H1 (cell line): ENCODE measurements around the gene UNC5B. TPM values are rescaled to one million over a fixed set of nuclear protein-coding genes. Genes with fewer than 3 reads are reported as not detected.

Source experiments
- BCL11A ChIP-seq, 2 experiments: IDR thresholded peaks; one replicate each; pipeline ENCODE4 v1.6.1; 2011; ENCODE audit warnings: low read depth in 2 of 2, low read length in 2 of 2, mild to moderate bottlenecking in 2 of 2
- RAD21 ChIP-seq, 2 experiments: IDR thresholded peaks in 1 of 2; conservative IDR thresholded peaks in 1 of 2; 2 replicates each; pipeline ENCODE4 v1.6.1; 2011; ENCODE audit warnings: low read depth in 2 of 2, low read length in 2 of 2, improper control_type of control experiment in 1 of 2, inconsistent platforms in 1 of 2, mild to moderate bottlenecking in 1 of 2, moderate library complexity in 1 of 2
- SAP30 ChIP-seq: fragments of 300-600 bp; sonication (generic); IDR thresholded peaks from 2 replicates; pipeline ENCODE4 v1.7.1; 2012; ENCODE audit warnings: low read length, moderate library complexity, mild to moderate bottlenecking, inconsistent platforms; ENCODE audit not compliant: insufficient read depth, insufficient replicate concordance
- TBP ChIP-seq: IDR thresholded peaks from 2 replicates; pipeline ENCODE4 v1.6.1; 2011; ENCODE audit warnings: low read depth, low read length, improper control_type of control experiment
- polyA plus RNA-seq, 7 experiments: library from polyadenylated mRNA; depleted of rRNA in 3 of 7; stranded (reverse) in 5 of 7; unstranded in 2 of 7; fragments of >200 nt in 5 of 7; fragments of 200-250 nt in 2 of 7; gene quantifications; 1 replicate in 5 of 7; 2 replicates in 1 of 7; 4 replicates in 1 of 7; pipeline versions ENCODE4 v1.2.1 to v1.2.3, GENCODE V29; 2011 to 2013; ENCODE audit warnings: missing spikeins in 2 of 7, mixed read lengths in 2 of 7
- total RNA-seq: library from RNA; stranded (reverse); fragmentation: NEBNext Ultra II Directional; extraction: Animal tissue kit (Norgen Biotek cat#: 25700); gene quantifications from 2 replicates; pipeline ENCODE4 v1.2.1, GENCODE V29; 2021

The UNC5B gene
- total and polyA plus RNA-seq, 2 of the 8 experiments (the other 6 are each of a cell fraction or from before 2014, with no cell fraction given), result 27.9 to 31.8 TPM

DNA sequence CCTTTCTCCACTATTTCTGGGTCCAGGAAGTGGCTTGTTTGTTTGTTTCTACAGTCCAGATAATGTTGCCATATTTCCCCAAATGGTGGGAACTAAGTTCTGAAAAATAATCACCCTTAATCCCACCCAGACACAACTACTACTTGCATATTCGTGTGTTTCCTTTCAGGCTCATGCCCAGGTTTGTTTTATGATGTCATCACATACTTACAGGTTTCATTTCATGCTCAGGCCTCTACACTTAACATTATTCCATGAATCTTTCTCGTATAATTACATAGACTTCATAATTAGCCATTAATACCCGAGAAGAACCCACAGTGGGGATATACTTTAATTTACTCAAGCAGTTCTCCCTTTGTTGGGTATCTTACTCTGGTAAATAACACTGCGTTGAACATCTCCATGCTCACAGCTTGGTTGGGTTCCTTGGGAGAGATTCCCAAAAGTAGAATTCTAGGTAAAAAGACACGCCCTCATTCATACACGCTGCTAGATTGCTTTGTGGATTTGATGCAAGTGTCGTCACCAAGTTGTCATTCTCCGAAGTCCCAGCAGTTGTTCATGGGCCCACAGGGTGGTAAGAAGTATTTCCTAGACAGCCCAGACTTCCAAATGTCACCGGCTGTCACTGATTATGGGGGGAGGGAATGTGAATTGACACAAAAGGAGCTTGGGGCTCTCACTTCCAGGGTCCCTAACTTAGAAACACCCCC, 42.6 kb downstream of the UNC5B start (continued):
- TF ChIP-seq RAD21 (IDR thresholded peaks at IDR 0.05 in 1 of 2, conservative IDR thresholded peaks at IDR 0.05 in 1 of 2; ENCODE audit: low read depth in 2 of 2, low read length in 2 of 2) (no peak), BCL11A (IDR thresholded peaks at IDR 0.05; ENCODE audit: low read depth in 2 of 2, low read length in 2 of 2) (no peak), TBP (no peak), SAP30 (no peak)
